Activated T-helper 1 cell treated with anti-CD3 and anti-CD28 coated beads, Interleukin-12 subunit alpha, Interleukin-12 subunit beta, Interleukin-2, Interleukin-4 antibody, amounts not matched to agents 30 ng/mL and 10 ng/mL and 1 ng/mL, durations not matched to agents 14 hours and 24 hours and 36 hours (primary cell): Measurements from ENCODE around the gene MRPL44. TPM values are rescaled to one million over a fixed set of nuclear protein-coding genes. Genes with fewer than 3 reads are reported as not detected.

Source experiments
- DNase-seq: peaks from one replicate; pipeline ENCODE4 v3.0.0; 2021; ENCODE audit warnings: low spot score
- H3K27ac Mint-ChIP-seq: one replicate; pipeline ENCODE4 v1.8.0; 2021; ENCODE audit warnings: mild to moderate bottlenecking, mixed read lengths
- H3K27me3 Mint-ChIP-seq: one replicate; pipeline ENCODE4 v1.8.0; 2022; ENCODE audit warnings: mild to moderate bottlenecking, moderate library complexity, mixed read lengths; ENCODE audit not compliant: insufficient read depth
- H3K36me3 Mint-ChIP-seq: one replicate; pipeline ENCODE4 v1.8.0; 2021; ENCODE audit warnings: low read depth, mixed read lengths
- H3K4me1 Mint-ChIP-seq: one replicate; pipeline ENCODE4 v1.8.0; 2021; ENCODE audit warnings: low read depth, mixed read lengths
- H3K4me3 Mint-ChIP-seq: one replicate; pipeline ENCODE4 v1.8.0; 2021; ENCODE audit warnings: mild to moderate bottlenecking, moderate library complexity, mixed read lengths
- H3K9me3 Mint-ChIP-seq: one replicate; pipeline ENCODE4 v1.8.0; 2021; ENCODE audit warnings: mixed read lengths
- intact Hi-C: fragments of 100-400 bp; cut with micrococcal nuclease; formaldehyde crosslinking; loops from one replicate; pipeline ENCODE4 v1.15.1; 2024
- total RNA-seq: library from RNA; stranded (reverse); gene quantifications from 2 replicates; pipeline ENCODE4 v1.2.3, GENCODE V29; 2022

Gene MRPL44
- total RNA-seq, 1 donor from 2014 or later: 35.0 TPM

GRCh38 chr2:224009605-224010315 is 52.5 kb downstream of the MRPL44 start:
- Mint-ChIP-seq H3K27ac (no peak overlapping the region), H3K4me3 (no peak overlapping the region), H3K27me3 (no peaks in the 10 kb centered on the region), H3K36me3 (peaks cover 9% of the 10 kb centered on the region), H3K9me3 (peaks cover 5% of the 10 kb centered on the region), H3K4me1 (peaks cover 16% of the 10 kb centered on the region)
- intact Hi-C loops: loop anchor here (2.0 kb wide), 2 partner anchors 17 to 29 kb away; partner anchors contain the start of gene SERPINE2
- no peak for DNase-seq

- DNase-seq: no peak
- Mint-ChIP-seq H3K27ac (no peak overlapping the region), H3K27me3 (no peaks in the 10 kb centered on the region), H3K36me3 (peaks cover 10% of the 10 kb centered on the region), H3K4me1 (peaks cover 29% of the 10 kb centered on the region), H3K9me3 (peaks cover 5% of the 10 kb centered on the region), H3K4me3 (no peak overlapping the region)
- intact Hi-C loops: loop anchor here (2.0 kb wide), 2 partner anchors 15 to 27 kb away; partner anchors contain the start of gene SERPINE2
Measured at GRCh38 chr2:224011837-224012236, 54.6 kb downstream of the MRPL44 start.

- Mint-ChIP-seq H3K36me3 (peaks cover 10% of the 10 kb centered on the region), H3K27me3 (no peaks in the 10 kb centered on the region), H3K4me3 (no peak overlapping the region), H3K9me3 (peaks cover 5% of the 10 kb centered on the region), H3K27ac (no peak overlapping the region), H3K4me1 (peaks cover 39% of the 10 kb centered on the region)
- no peak for DNase-seq
- intact Hi-C loops: no loop called here
Measured at GRCh38 chr2:224014336-224014735, 57.1 kb downstream of the MRPL44 start.

- Mint-ChIP-seq H3K4me3 (no peak overlapping the region), H3K4me1 (peaks cover 23% of the 10 kb centered on the region), H3K36me3 (peaks cover 8% of the 10 kb centered on the region), H3K9me3 (peaks cover 3% of the 10 kb centered on the region), H3K27ac (no peak overlapping the region), H3K27me3 (no peaks in the 10 kb centered on the region)
- no peak for DNase-seq
- intact Hi-C loops: no loop called here
Measured at GRCh38 chr2:224016963-224017362, 59.7 kb downstream of the MRPL44 start.

Other genes with a start within 250 kb of the MRPL44 start
- gene AP1S3, start 119.9 kb upstream of the MRPL44 start, total RNA-seq: 11.9 and 14.4 TPM in 2 replicates
- 17.9 and 21.8 TPM in 2 replicates for gene WDFY1, start 12.1 kb upstream of the MRPL44 start, total RNA-seq
- 28.8 and 29.7 TPM in 2 replicates for gene SERPINE2, start 81.8 kb downstream of the MRPL44 start, total RNA-seq